LNCAP (cell line): ENCODE data around the gene SMPD3.

Experiments
- TF ChIP-seq, protein P1 (sequence below): fragments of 450-650 bp; IDR thresholded peaks from 2 replicates; pipeline ENCODE4 v1.5.1; 2017; ENCODE audit warnings: mild to moderate bottlenecking

SMPD3 gene

DNA sequence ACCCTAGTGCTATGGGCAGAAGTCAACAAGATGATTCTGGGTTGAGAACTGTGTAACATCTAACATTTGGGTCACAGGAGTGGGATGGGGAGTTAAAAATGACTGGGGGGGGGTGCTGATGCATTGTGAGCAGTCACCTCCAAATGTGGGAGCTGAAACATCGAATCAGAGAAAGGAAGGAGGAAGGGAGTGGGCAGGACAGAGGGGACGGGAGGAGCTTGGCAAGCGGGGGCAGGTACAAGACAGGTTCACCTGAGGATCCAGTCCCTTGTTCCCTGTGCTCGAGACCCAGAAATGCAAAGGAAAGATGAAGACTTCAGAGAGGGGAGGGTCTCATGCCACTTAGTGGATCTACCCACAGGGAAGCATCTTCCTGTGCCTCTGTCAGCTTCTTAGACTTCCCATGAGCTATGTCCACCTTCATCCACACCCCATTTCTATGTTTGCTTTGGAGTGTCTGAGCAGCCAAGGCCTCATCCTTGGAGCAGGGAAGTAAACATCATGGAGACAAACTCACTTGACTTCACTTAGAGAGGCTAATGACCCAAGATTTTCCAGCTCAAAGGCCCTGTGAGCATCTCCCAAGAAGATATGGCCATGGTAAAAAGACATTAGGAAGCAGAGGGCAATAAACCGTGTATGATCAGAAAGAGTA is 20.5 kb downstream of the SMPD3 start:
- TF ChIP-seq, protein P1, sequence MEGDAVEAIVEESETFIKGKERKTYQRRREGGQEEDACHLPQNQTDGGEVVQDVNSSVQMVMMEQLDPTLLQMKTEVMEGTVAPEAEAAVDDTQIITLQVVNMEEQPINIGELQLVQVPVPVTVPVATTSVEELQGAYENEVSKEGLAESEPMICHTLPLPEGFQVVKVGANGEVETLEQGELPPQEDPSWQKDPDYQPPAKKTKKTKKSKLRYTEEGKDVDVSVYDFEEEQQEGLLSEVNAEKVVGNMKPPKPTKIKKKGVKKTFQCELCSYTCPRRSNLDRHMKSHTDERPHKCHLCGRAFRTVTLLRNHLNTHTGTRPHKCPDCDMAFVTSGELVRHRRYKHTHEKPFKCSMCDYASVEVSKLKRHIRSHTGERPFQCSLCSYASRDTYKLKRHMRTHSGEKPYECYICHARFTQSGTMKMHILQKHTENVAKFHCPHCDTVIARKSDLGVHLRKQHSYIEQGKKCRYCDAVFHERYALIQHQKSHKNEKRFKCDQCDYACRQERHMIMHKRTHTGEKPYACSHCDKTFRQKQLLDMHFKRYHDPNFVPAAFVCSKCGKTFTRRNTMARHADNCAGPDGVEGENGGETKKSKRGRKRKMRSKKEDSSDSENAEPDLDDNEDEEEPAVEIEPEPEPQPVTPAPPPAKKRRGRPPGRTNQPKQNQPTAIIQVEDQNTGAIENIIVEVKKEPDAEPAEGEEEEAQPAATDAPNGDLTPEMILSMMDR = no peak

DNA sequence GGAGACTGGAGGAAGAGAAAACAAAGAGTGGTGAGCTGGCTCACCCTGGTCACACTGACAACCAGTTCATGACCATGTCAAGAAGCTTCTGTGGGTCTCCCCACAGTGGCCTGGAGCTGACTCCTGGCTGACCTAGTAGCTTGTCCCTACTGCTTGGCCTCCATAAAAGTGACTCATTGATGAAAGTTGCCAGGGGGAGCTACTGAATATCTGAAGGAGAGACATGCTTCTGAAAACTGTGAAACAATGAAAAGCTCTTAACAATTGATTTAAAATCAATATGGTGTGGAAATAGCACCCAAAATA is 22.0 kb downstream of the SMPD3 start:
- TF ChIP-seq, protein P1 = no peak

DNA sequence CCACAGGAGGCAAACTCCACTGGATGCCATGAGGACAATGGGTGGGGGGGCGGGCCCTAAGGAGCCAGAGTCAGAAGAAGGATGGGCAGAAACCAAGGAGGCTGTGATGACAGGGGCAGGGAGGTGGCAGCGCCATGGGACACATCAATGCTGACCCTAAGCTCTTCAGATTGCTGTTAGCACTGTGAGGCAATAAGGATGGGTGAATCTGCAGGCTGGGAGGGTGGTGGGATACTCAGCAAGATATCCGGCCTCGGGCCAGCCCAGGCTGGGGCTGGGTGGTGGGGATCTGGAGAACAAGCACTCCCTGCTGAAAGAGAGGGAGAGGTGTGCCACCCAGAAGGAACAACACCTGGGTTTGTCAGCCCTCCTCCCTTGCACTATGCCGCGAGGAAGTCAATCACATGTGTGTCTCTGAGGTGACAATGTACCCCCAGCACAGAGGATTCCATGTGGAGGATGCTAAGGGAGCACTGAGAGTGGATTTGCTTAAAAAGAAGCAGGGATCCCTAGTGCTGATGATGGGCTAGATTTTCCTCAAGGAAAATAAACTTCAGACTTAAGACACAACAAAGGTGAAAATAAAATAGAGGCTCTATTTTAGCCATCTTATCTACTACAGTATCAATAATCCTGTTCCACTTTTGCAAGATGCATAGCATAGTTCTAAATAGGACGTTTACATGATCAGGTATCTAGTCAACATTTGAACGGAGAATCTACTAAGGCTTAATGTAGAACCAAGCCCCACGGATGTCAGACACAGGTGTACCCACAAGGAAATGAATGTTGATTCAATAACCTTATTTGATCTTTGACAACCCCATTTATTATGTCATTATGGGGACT is 22.6 kb downstream of the SMPD3 start:
- TF ChIP-seq, protein P1 = no peak

DNA sequence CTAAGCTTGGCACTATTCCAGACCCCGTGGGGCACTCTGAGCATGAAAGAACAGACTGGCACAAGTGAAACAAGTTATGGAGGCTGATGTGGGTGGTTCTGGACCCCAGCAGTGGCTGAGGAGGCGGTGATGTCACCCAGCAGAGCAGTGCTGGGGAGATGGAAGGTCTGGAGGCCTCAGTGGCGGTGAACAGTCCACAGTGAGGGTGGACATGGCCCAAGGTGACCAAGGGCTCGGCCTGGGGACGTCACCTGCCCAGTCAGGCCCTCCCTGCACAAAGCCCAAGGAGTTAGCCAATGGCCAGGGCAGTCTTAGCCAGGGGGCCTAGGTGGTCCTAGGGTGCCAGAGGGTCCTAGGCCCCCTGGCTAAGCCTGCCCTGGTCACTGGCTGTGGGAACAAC is 24.5 kb downstream of the SMPD3 start:
- TF ChIP-seq, protein P1 = no peak

DNA sequence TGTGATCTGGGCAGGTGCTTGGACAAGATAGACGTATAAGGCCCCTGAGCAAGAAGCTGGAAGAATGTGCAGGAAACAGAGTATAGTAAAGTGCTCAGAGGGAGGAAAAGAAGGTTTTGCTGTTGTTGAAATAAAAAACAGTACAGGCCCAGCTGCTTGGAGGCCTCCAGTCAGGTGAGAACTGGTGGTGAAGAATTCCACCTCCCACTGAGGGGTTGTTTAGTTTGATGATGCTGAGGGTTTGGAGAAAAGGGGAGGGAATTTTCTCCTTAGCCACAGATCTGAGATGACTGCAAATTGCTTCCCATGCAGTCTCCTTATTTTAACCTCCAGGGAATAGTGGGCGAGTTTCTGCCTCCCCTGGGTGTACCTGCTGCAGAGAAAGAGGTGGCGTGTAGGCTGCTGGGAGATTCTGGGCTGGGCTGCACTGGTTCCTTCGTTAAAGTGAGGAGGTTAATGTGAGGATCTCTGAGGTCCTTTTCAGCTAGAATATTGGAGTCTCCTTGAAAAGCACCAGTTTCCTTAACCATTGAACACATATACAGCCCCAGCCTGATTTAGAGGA is 25.8 kb downstream of the SMPD3 start:
- TF ChIP-seq, protein P1 = no peak

DNA sequence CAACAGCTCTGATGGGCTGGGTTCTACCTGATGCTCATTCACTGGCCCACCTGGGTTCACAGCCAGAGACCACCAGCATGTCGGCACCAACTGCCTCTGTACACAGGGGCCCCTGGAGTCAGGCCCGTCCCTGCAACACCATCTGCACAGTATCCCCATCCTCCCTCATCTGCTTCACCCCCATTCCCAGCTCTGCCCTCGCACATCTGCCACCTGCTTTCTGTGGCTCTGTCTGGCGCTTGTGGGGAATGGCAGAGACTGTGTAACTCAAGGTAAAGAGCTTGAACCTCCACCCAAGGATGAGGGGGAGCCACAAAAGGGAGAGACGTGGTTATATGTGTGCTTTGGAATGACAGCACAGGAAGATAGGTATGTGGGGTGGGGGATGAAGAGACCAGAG is 27.2 kb downstream of the SMPD3 start:
- TF ChIP-seq, protein P1 = no peak

DNA sequence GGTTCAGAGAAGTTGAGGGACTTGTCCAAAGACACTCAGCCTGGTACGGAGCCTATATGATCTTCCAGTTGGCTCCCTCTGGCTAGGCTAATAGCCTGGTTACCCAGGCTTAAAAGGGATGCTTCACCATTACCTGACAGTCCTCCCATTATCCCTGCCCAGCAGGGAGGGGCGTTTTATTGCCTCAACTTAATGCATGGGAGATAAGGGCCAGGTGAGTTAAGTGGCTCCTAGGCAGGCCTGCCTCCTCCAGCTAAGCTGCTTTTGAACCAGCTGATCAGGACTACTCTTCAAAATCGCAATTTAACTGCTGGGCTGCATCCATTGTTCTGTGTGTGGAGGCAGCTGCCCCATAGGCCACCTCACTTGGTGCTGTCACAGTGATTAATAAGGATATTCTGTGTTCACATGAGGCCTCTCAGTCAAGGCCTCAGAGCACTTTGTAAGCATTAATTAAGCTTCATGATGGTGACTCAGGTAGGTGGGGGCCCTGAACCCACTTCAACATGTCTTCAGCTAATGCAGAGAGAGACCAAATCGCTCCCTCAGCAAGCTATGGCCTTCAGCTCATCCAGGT is 27.9 kb downstream of the SMPD3 start:
- TF ChIP-seq, protein P1 = no peak
